ENCODE results near the gene SLC6A11.

The SLC6A11 gene

DNA sequence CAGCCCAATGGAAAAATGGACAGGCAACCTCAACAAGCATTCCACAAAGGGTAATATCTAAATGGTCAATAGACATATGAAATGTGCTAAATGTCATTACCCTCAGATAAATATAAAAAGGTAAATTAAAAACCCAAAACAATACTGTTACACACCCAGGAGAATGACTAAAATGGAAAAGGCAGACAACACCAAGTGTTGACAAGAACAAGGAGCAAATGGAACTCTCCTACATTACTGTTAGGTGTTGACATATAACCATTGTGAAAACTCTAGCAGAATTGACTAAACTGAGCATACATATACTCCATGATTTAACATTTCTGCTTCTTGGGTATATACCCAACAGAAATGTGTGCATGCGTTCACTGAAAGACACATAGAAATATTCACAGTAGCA lies 25.3 kb upstream of the SLC6A11 start:
- DNase-seq (ENCODE audit: low read depth, low spot score), result no peak

DNA sequence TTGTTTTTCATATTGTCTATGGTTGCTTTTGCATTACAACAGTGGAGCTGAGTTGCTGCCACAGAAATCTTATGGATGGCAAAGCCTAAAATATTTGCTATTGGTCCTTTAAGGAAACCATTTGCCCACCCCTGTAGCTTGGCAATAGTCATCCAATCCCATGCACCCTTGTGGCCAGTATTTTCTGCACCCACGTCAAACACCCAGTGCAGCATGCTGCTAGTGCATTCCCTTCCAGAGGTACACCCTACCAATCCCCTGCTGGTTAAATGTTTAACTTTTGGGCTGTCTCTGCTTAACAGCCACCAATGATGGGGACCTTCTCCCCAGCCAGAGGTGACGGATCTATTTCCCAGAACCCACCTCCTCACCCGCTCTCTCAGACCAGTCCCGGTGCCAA lies 23.8 kb upstream of the SLC6A11 start:
- DNase-seq (ENCODE audit: low read depth, low spot score), result no peak

DNA sequence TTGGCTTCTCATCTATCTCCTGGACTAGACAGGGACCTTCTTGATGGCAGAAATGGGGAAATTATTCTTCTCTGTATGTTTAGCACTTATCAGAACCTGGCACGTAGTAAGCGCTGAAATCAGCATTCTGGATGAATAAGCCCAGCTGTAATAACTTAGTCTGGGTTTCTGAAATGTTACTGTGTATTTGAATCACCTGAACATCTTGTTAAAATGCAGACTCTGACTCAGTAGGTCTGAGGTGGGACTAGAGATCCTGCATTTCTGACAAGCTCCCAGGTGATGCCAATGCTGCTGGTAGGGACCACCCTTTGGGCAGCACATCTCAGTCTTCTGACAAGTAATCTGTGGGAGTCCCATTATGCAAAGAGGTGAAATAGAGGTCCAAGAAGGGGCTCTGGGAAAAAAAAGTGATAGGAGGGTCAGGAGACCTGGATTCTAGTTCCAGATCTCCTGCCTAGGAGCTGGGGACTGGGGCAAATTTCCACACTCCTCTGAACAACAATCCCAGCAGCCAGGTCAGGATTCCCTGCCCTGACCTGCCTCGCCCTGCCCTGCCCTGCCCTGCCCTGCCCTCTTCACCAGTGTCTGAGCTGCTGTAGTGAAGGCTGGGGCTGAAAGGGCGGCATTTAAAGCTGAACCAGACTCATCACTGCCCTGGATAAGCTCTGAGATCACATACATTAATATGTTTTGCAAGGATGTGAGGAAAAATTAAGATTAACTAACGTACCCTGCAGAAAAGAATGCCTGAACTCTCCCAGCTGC lies 17.2 kb upstream of the SLC6A11 start:
- no peak for DNase-seq (ENCODE audit: low read depth, low spot score)

DNA sequence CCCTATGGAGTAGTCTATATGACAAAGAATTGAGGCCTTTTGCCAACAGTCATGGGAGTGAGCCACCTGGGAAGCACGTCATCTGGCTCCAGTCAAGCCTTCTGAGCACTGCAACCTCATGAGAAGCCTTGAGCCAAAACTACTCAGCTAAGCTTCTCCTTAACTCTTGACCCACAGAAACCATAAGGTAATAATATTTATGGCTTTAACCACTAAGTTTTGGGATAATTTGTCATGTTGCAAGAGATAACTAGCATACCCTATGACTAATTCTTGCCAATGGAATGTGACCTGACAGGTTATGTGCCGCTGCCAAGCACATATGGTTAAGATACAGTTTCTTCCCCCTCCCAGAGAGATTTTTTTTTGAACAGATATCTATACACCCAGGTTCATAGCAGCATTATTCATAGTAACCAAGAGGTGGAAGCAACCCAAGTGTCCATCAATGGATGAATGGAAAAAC lies 11.8 kb upstream of the SLC6A11 start:
- DNase-seq (ENCODE audit: low read depth, low spot score), result no peak

DNA sequence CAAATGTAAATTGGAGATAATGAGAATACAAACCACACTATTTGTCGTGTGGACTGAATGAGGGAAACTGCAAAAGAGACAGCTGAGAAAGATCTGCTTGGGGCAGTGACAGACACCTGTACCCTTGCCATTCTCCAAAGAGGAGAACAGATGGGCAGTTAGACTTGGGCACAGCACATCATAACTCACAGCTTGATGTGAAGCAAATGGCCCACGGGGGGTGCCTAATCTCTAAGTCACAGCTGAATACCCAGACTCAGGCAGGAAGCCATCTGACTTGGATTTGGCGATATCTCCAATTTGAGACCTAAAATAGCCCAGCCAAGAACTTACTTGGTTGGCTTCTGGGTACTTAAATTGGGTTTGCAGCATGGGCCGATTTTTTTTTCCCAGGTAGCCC lies 10.0 kb upstream of the SLC6A11 start:
- no peak for DNase-seq (ENCODE audit: low read depth, low spot score)

DNA sequence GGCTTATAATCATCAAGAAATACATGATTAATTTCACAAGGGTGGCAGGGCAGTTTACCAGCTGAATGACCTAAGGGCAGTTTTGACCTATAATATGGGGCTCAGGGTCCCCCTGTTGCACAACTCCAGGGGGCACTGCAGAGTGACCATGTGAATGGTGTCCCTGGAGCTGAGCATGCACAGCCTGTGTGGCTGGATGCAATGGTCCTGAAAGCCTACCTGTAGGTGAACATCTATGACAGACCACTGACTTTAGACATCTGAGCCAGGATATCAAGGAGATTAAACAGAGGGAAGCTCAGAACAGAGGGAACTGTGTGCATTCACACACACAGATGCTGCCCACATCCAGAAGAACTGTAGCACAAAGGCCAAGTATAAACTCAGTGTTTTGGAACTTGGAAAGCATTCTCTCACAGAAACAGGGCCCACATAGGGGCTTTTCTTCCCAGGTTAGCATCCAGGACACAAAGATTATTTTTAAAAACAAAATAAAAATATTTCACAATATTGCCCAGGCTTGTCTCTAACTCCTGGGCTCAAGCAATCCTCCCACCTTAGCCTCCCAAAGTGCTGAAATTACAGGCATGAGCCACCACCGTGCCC lies 7.8 kb upstream of the SLC6A11 start:
- DNase-seq (ENCODE audit: low read depth, low spot score), result no peak

DNA sequence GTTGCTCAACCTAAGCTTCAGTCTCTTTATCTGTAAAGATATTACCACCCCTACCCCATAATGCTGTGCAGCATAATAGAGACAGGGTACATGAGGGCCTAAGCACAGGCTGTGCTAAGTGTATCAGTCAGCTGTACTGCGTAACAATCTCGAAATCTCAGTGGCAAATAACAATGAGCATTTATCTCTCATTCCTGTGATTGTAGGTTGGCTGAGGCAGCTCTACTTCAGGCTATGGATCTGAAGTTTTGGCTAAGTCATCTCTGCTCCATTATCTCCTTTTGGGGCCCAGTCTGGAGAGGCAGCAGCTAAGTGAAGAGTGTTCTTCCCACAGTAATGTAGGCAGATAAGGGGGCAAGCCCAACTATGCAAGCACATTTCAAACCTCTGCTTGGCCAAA lies 7.1 kb upstream of the SLC6A11 start:
- no peak for DNase-seq (ENCODE audit: low read depth, low spot score)

DNA sequence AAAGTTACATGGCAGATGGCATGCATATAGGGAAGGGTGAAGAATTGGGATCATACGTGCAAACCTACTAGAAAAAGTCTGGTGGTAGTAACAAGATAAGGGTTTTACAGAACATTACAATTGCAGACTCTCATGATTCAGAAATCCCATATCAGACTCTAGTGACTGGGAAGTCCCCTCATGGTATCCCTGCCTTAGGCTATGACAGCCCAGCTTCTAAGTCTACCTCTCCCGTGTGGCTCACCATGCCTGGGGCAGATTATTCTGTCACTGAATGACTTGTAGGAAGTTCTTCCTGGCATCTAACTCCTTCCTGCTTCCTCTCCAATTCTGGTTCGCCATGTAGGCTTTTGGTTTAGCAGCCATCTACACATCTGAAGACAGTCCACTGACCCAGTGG lies 5.7 kb upstream of the SLC6A11 start:
- no peak for DNase-seq (ENCODE audit: low read depth, low spot score)

DNA sequence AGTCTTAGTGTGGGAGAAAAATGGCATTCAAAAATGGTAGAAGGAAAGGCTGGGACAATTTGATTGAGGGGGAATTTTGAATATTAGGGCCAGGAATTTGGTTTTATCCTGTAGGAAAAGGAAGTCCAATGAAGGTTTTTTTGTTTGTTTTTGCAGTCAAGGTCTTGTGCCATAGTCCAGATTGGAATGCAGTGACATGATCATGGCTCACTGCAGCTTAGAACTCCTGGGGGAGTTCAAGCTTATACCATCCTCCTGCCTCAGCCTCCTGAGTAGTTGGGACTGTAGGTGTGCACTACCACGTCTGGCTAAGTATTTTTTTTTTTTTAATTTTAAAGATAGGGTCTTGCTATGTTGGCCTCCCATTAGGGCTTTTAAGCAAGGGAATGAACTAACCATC lies 2.6 kb upstream of the SLC6A11 start:
- DNase-seq (ENCODE audit: low read depth, low spot score), result no peak

DNA sequence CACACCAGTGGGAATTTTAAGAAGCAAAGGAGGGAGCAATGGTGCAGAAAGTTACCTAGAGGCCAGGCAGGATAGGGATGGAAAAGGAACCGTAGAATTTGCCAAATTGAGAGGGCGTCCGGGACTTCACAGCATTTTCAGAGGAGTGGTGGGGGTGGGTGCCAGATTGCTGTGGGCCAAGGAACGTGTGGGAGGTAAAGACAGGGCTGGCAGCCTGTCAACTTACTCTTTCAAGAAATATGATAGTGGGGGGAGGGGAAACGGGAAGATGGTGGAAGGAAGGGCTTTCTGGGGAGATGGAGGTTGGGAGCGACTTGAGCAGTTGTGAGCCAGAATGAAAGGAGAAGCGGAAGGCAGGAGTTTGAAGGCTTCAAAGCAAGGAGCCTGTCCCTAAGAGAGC lies 1.4 kb upstream of the SLC6A11 start:
- DNase-seq (ENCODE audit: low read depth, low spot score), result no peak

DNA sequence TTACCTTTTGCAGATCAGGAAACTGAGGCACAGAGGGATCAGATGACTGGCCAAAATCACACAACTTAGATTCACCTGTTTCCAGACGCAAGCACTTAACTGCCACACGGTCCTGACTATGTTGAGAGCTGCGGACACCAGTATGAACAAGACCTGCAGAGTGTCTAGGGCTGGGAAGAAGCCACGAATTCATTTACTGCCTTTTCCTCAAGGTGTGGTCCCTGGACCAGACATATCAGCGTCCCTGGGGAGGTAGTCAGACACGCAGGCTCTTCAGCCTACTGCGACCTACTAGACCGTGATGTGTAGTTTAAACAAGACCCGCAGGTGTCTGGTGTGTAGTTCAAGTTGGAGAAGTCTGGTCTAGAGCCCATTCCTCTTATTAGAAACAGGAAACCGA lies 541 bp upstream of the SLC6A11 start:
- no peak for DNase-seq (ENCODE audit: low read depth, low spot score)

DNA sequence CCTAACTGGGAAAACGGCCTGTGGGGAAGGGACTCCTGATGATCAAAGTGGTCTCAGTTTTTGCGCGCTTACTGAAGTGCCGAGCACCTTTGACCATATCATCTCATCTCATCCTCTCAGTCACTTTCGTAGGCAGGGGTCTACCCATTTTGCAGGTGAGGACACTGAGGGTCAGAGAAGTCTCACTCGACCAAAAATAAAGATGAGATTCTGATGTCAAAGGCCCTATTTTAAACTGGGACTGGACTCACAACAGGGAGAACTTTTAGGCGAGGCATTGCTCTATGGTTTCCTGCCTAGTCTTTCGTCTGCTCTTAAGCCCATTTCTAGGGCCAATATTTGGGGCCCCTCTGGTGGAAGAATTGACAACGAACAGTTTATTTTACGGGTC lies 830 bp downstream of the SLC6A11 start:
- no peak for DNase-seq (ENCODE audit: low read depth, low spot score)

DNA sequence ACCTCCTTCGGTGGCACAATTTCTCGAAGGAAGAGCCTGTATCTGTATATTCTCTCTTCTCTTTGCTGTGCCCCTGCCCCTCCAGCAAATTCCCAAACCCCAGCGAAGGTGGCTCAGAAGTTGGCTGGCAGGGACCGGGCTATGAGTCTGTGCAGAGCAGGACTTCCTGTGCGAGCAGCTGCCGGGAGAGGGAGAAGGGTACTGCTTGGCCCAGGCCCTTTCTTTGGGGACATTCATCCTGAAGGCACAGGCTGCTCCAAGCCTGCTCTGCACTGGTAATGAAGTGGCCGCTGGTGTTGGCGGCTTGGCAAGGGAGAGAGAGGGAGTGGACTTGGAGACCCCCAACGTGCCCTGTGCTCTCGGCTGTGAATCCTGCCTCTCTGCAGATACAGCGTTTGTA lies 1.5 kb downstream of the SLC6A11 start:
- no peak for DNase-seq (ENCODE audit: low read depth, low spot score)

DNA sequence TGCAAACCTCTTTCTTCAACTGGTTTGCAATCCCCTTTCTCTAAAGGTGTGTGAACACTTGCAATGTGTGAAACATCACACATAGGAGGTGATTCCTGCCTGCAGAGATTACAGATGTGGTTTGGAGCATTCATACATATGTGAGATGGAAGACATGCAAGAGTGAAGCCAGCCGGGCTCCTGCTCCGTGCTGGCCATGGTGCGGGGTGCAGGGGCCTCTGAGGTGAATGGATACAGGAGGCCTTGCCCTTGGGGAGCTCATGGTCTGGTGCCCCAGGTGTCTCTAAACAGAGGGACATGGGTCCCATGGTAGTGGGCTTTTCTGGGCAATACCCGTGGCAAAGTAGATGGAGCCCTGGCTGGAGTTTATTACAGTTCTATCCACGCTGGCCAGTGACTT lies 6.0 kb downstream of the SLC6A11 start:
- DNase-seq (ENCODE audit: low read depth, low spot score), result no peak

DNA sequence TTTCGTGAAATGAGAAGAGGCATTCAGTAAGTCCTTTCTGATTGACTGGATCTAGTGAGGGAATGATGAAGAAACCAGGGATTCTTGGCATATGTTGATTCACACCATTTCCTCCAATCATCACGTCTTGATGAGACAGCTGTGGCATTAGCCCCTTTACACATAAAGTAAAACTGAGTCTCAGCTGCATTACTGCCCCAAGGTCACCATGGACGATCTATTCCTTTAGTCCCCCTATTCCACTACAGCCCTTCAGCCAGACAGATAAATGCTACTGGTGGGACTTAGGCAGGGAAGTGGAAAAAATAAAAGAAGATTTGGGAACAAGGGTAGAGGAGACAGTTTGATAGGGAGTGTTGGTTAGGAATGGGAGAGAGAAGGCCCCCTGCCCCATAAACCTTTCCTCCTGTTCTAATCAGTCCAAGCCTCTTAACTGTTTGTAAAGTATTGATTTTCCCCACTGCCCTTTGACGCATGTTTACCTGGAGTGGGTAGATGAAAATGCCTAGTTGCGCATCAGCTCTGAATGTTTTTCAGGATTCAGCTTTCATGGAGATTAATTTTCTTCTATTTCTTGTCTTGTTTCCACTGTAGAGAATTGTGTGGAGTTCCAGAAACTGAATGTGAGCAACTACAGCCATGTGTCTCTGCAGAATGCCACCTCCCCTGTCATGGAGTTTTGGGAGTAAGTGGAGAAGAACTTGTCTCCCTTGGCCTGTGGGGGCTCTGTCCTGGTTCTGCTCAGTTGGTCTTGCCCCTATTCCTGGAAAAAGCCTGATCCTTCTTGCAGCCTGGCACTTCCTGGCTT lies 6.9 kb downstream of the SLC6A11 start:
- no peak for DNase-seq (ENCODE audit: low read depth, low spot score)

DNA sequence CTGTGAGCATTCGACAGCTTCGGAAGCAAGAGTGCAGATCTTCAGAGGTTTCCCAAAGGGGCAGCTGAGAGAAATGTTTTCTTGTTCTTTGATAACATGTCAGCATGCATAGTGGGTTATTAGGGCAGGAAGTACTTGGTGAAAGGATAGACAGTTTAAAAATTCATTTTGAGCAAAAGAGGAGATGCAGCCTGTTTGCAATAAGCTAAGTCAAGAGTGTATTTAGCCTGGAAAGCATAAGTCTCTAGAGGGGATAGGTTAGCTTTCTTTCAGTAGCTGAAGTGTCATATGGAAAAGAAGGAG lies 7.4 kb downstream of the SLC6A11 start:
- DNase-seq (ENCODE audit: low read depth, low spot score), result no peak

DNA sequence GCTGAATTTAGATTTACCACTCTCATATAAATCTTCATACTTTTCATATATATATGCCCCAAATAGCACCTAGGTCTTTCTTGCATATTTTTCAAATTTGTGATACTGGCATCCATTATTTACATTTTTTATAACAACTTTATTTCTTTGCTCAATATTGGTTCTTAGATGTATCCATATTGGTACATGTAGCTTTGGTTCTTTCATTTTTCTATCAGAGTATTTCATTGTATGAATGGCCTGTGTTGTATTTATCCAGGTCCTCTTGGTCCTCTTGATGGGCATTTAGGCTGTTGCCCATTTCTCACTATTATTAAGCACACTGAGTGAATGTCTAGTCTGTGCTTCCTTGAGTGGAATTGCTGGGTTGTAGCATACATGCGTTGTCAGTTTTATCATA lies 8.4 kb downstream of the SLC6A11 start:
- no peak for DNase-seq (ENCODE audit: low read depth, low spot score)

DNA sequence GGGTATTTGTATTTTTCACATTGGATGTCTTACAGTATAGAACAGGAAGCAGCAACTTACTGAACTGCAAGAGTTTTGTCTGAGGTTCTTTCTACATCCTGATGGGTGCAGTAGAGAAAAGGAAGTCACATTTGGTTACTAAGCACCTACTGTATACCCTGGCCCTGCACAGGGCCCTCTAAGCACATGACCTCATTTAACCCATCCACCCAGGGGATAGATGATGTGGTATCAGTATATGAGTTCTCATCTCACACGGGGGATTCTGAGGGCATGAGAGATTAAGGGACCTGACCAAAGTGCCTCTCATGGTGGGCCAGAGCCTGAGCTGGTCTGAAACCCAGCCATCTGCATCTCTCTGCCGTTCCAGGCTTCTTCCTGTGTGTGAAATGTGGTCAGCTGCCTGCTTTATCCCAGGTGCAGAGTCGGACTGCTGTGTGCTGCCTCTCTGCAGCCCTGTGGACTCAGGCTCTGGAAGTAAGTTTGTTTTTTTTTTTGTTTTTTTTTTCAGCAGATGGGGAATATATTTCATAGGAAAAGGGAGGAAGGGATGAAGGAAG lies 17.9 kb downstream of the SLC6A11 start:
- no peak for DNase-seq (ENCODE audit: low read depth, low spot score)

DNA sequence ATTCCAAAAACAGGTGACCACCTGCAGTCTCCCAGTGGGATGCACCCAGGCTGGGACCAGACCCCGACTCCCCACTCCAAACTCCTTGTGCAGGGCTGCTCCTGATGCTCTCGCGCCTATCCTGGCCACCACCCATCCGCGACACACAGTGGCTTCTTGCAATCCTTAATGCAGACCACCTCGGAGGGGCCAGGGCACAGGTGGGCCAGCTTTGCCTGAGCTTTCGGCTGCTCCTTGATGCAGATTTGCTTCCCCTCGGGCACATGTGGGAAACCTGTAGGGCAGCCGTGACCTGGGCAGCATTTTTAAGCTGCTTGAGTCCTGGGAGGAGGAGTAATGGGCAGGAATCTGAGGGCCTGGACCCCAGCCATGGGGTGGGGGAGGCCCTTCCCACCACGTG lies 18.9 kb downstream of the SLC6A11 start:
- no peak for DNase-seq (ENCODE audit: low read depth, low spot score)

DNA sequence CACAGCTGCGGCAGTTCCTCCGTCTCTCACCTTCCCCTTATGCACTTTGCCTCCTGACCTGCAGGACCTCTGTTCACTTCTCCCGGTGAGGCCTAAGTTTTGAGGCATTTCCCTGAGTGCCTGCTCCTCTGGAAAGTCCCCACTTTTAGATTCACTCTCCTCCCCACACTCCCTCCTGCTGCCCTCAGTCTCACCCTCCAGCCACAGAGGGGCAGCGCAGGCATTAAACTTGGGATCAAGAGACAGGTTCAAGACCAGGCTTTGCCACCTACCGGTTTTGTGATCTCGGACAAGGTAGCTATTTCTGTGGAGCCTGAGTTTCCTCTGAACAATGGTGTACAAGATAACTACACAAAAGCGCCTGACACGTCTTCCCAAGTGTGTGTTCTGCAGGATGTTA lies 19.4 kb downstream of the SLC6A11 start:
- DNase-seq (ENCODE audit: low read depth, low spot score), result no peak

DNA sequence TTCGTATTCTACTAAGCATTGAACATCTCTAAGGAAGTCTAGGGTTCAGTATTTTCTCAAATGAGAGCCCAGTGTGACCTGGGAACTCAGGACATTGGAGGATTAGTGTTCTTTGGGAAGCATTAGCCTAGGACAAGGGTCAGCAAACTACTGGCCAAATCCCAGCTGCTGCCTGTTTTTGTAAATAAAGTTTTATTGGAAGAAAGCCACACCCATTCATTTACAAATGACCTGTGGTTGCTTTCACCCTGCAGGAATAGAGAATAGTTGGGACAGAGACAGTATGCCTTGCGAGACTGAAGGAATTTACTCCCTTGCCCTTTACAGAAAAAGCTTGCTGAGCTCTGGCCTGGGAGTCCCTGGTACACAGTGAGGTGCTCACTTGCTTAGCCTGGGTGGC lies 20.6 kb downstream of the SLC6A11 start:
- DNase-seq (ENCODE audit: low read depth, low spot score), result no peak

DNA sequence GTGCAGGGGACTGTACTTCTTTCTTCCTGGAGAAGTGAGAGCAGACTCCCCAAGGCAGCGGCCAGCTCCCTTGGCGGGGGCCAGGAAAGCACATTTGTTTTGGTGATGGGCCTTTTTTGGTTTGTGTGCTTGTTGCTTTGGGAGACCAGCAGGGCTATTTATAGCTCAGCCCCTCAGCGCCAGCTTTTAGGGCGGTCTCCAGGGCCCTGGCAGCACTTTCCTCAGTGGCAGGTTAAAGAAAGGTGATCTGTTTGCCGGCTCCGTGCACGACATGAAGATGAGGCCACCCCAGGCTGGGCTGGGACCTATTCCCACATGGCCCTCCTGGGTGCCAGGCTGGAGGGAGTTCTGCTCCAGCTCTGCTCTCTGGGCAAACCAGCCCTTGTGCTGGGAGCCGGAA lies 21.8 kb downstream of the SLC6A11 start:
- no peak for DNase-seq (ENCODE audit: low read depth, low spot score)

DNA sequence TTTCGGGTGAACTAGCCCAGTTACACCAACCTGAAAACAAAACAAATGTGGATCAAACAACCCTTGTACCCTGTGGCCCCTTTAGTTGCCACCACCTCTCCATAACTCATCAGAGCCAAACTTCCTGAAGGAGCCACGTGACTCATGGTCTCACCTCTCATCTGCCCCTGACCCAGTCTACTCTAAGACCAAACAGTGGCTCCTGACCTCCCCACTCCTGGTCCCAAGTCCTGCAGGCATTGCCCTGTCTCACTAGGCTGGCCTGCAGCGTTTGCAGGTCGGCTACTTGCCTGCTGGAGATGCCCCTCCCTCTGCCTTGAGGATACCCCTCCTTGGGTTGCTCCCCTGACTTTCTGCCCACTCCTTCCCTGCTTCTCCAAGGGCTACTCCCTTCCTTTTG lies 23.1 kb downstream of the SLC6A11 start:
- DNase-seq (ENCODE audit: low read depth, low spot score), result no peak
